ENCODE data around the gene FBXW8.

Gene FBXW8

GRCh38 chr12:116910645-116911451, at the start of gene FBXW8:
TSS of gene FBXW8 (plus strand) at chr12:116910950. CDS start at chr12:116911038, 88 bp downstream.
- peak; percentile 92 for DNase-seq (ENCODE audit: low spot score)

GRCh38 chr12:116861320-116861719, 49.4 kb upstream of the FBXW8 start:
- peak; percentile 92 for DNase-seq (ENCODE audit: low spot score)

- no peak for DNase-seq (ENCODE audit: low spot score)
Measured at GRCh38 chr12:116862167-116862566, 48.6 kb upstream of the FBXW8 start.

- DNase-seq (ENCODE audit: low spot score): no peak
Measured at GRCh38 chr12:116863275-116863767, 47.4 kb upstream of the FBXW8 start.

- peak; percentile 65 for DNase-seq (ENCODE audit: low spot score)
Measured at GRCh38 chr12:116864371-116865160, 46.2 kb upstream of the FBXW8 start.

GRCh38 chr12:116867523-116867922, 43.2 kb upstream of the FBXW8 start:
- no peak for DNase-seq (ENCODE audit: low spot score)

GRCh38 chr12:116870306-116870705, 40.4 kb upstream of the FBXW8 start:
- DNase-seq (ENCODE audit: low spot score): no peak

GRCh38 chr12:116874324-116874995, 36.3 kb upstream of the FBXW8 start:
- no peak for DNase-seq (ENCODE audit: low spot score)

GRCh38 chr12:116876151-116876869, 34.4 kb upstream of the FBXW8 start:
- DNase-seq (ENCODE audit: low spot score): no peak

- DNase-seq (ENCODE audit: low spot score): no peak
Measured at GRCh38 chr12:116878567-116879508, 31.9 kb upstream of the FBXW8 start.

GRCh38 chr12:116879509-116880212, 31.1 kb upstream of the FBXW8 start:
- no peak for DNase-seq (ENCODE audit: low spot score)

GRCh38 chr12:116880213-116880816, 30.4 kb upstream of the FBXW8 start:
- DNase-seq (ENCODE audit: low spot score): no peak

GRCh38 chr12:116880817-116881324, 29.9 kb upstream of the FBXW8 start:
- peak; percentile 39 for DNase-seq (ENCODE audit: low spot score)

GRCh38 chr12:116881325-116881876, 29.3 kb upstream of the FBXW8 start, which contains the start of gene HRK:
TSS of gene HRK (minus strand) at chr12:116881441. CDS start at chr12:116881307, 134 bp downstream.
- DNase-seq (ENCODE audit: low spot score): no peak

GRCh38 chr12:116881877-116882507, 28.8 kb upstream of the FBXW8 start:
- DNase-seq (ENCODE audit: low spot score): no peak

- DNase-seq (ENCODE audit: low spot score): peak; percentile 61
Measured at GRCh38 chr12:116882742-116883141, 28.0 kb upstream of the FBXW8 start.

- DNase-seq (ENCODE audit: low spot score): no peak
Measured at GRCh38 chr12:116884871-116885270, 25.9 kb upstream of the FBXW8 start.

- no peak for DNase-seq (ENCODE audit: low spot score)
Measured at GRCh38 chr12:116885491-116885890, 25.3 kb upstream of the FBXW8 start.

Measured in AG08395 (cell line).